Fibroblast of lung (primary cell): ENCODE data around the gene NSMCE3. TPM values are rescaled to one million over a fixed set of nuclear protein-coding genes. Genes with fewer than 3 reads are reported as not detected.

Experiments
- DNase-seq, 2 donors: peaks; one replicate each; pipeline versions ENCODE4 v3.0.0 to v3.0.0-alpha.2; 2010; ENCODE audit warnings: low read depth in 2 of 2
- H2AFZ ChIP-seq: 2 replicates; pipeline ENCODE4 v1.5.1; 2012; ENCODE audit warnings: low read length, control low read depth, inconsistent platforms
- H3K27ac ChIP-seq: 2 replicates; pipeline ENCODE4 v1.5.1; 2011; ENCODE audit warnings: low read length, control low read depth; ENCODE audit not compliant: insufficient read depth
- H3K27me3 ChIP-seq: 2 replicates; pipeline ENCODE4 v1.5.1; 2011; ENCODE audit warnings: mild to moderate bottlenecking, low read length; ENCODE audit not compliant: control insufficient read depth, insufficient read depth
- H3K36me3 ChIP-seq: 2 replicates; pipeline ENCODE4 v1.5.1; 2011; ENCODE audit warnings: low read length; ENCODE audit not compliant: control insufficient read depth, insufficient read depth
- H3K4me1 ChIP-seq: 2 replicates; pipeline ENCODE4 v1.5.1; 2011; ENCODE audit warnings: low read length; ENCODE audit not compliant: control insufficient read depth, insufficient read depth; ENCODE audit errors: extremely low read depth
- H3K4me2 ChIP-seq: 2 replicates; pipeline ENCODE4 v1.5.1; 2011; ENCODE audit warnings: low read length, control low read depth; ENCODE audit not compliant: insufficient read depth; ENCODE audit errors: extremely low read depth
- H3K4me3 ChIP-seq, 4 experiments: fragments of 200-600 bp in 1 of 4; sonication (generic) in 1 of 4; replicated peaks in 1 of 4; 2 replicates each; pipeline ENCODE4 v1.5.1; 2011 to 2016; ENCODE audit warnings: low read length in 4 of 4, low read depth in 3 of 4, mild to moderate bottlenecking in 3 of 4, control low read depth in 2 of 4, inconsistent platforms in 1 of 4, mixed read lengths in 1 of 4; ENCODE audit not compliant: insufficient read depth in 1 of 4; ENCODE audit errors: control extremely low read depth in 1 of 4
- H3K79me2 ChIP-seq: 2 replicates; pipeline ENCODE4 v1.5.1; 2012; ENCODE audit warnings: mild to moderate bottlenecking, low read length, inconsistent platforms; ENCODE audit not compliant: control insufficient read depth, insufficient read depth
- H3K9ac ChIP-seq: 2 replicates; pipeline ENCODE4 v1.5.1; 2011; ENCODE audit warnings: mild to moderate bottlenecking, low read length, control low read depth; ENCODE audit not compliant: insufficient read depth
- H3K9me3 ChIP-seq: 2 replicates; pipeline ENCODE4 v1.5.1; 2012; ENCODE audit warnings: low read depth, low read length; ENCODE audit not compliant: control insufficient read depth, insufficient read depth
- H4K20me1 ChIP-seq: 2 replicates; pipeline ENCODE4 v1.5.1; 2011; ENCODE audit warnings: low read length; ENCODE audit not compliant: control insufficient read depth, insufficient read depth; ENCODE audit errors: extremely low read depth
- EZH2 ChIP-seq: IDR thresholded peaks from 2 replicates; pipeline ENCODE4 v1.5.1; 2012; ENCODE audit warnings: low read length, control low read depth, mild to moderate bottlenecking; ENCODE audit errors: missing control alignments
- polyA plus RNA-seq, 2 donors: library from polyadenylated mRNA; depleted of rRNA in 1 of 2; stranded (reverse) in 1 of 2; unstranded in 1 of 2; fragments of >200 nt; gene quantifications; 2 replicates each; pipeline ENCODE4 v1.2.1, GENCODE V29; 2011 to 2012; ENCODE audit warnings: missing spikeins in 1 of 2
- total RNA-seq: library from RNA; depleted of rRNA; stranded (reverse); fragments of >200 nt; gene quantifications from 2 replicates; pipeline ENCODE4 v1.2.1, GENCODE V29; 2014
- TF ChIP-seq, protein P1 (sequence below), 2 donors: IDR thresholded peaks in 1 of 2; conservative IDR thresholded peaks in 1 of 2; 1 replicate in 1 of 2; 2 replicates in 1 of 2; pipeline ENCODE4 v1.5.1; 2011 to 2012; ENCODE audit warnings: low read length in 2 of 2, control low read depth in 1 of 2, inconsistent platforms in 1 of 2, low read depth in 1 of 2, mild to moderate bottlenecking in 1 of 2

The NSMCE3 gene
- total and polyA plus RNA-seq, 2 donors (not counting 1 experiment from before 2014, with no cell fraction given): 7.2 to 8.8 TPM

DNA sequence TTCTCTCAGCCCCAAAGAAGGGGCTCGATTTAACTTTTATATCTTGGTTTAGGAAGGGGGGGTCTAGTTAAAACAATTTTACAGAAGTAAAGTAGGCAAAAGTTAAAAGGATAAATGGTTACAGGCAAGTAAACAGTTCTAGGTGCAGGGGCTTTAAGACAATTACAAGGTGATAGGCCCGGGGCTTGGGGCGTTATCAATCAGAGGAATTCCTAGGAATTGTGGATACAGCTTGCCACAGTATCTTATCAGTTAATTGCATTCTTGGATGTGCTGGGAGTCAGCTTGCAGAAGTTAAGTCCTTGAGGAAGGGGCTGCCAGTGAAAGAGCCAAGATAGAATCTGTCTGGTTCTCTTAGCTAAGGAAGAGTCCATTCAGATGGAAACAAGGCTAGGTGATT lies 52.7 kb downstream of the NSMCE3 start:
- Histone ChIP-seq H3K9me3 (no peaks in the 10 kb centered on the region), H3K27ac (no peak overlapping the region), H3K4me2 (no peak overlapping the region), H3K4me1 (no peaks in the 10 kb centered on the region), H3K36me3 (no peaks in the 10 kb centered on the region), H2AFZ (no peak overlapping the region), H3K79me2 (no peaks in the 10 kb centered on the region), H4K20me1 (no peaks in the 10 kb centered on the region), H3K9ac (no peak overlapping the region), H3K4me3 (no peak overlapping the region), H3K27me3 (no peaks in the 10 kb centered on the region)
- TF ChIP-seq EZH2: no peak
- TF ChIP-seq, protein P1, sequence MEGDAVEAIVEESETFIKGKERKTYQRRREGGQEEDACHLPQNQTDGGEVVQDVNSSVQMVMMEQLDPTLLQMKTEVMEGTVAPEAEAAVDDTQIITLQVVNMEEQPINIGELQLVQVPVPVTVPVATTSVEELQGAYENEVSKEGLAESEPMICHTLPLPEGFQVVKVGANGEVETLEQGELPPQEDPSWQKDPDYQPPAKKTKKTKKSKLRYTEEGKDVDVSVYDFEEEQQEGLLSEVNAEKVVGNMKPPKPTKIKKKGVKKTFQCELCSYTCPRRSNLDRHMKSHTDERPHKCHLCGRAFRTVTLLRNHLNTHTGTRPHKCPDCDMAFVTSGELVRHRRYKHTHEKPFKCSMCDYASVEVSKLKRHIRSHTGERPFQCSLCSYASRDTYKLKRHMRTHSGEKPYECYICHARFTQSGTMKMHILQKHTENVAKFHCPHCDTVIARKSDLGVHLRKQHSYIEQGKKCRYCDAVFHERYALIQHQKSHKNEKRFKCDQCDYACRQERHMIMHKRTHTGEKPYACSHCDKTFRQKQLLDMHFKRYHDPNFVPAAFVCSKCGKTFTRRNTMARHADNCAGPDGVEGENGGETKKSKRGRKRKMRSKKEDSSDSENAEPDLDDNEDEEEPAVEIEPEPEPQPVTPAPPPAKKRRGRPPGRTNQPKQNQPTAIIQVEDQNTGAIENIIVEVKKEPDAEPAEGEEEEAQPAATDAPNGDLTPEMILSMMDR (conservative IDR thresholded peaks at IDR 0.05 in 1 of 2, IDR thresholded peaks at IDR 0.05 in 1 of 2; ENCODE audit: low read depth in 1 of 2, low read length in 2 of 2): no peak
- no peak for DNase-seq
